Measurements from ENCODE around the gene MTIF2. TPM values are rescaled to one million over a fixed set of nuclear protein-coding genes. Genes with fewer than 3 reads are reported as not detected.
"Not testable (repeated sequence)": the region's sequence is repeated elsewhere in the genome, so short reads cannot be mapped to it uniquely, and the experiment has no call there.

The MTIF2 gene
- total RNA-seq = 10 to 100 TPM; 30.4 to 36.3 TPM
- long read RNA-seq, transcript MTIF2-201 (16 exons, 2,528 nt) = major isoform, 9 of 36 reads
- long read RNA-seq, partial matches to known transcripts = 18 of 36 reads
- long read RNA-seq, other reads (novel, unspliced or antisense) = 9 of 36 reads

GRCh38 chr2:55268907-55269644 is at the start of gene MTIF2:
TSS of gene MTIF2 (minus strand) at chr2:55269231. CDS start at chr2:55263858, 5,373 bp downstream.
- ATAC-seq = peak; percentile 99
- peak; percentile 97 for DNase-seq
- intact Hi-C loops (cut with DNase I) = no loop called here

GRCh38 chr2:55314985-55315384 is 46.0 kb upstream of the MTIF2 start:
- ATAC-seq = no peak
- DNase-seq = no peak
- intact Hi-C loops (cut with DNase I) = no loop called here

DNA sequence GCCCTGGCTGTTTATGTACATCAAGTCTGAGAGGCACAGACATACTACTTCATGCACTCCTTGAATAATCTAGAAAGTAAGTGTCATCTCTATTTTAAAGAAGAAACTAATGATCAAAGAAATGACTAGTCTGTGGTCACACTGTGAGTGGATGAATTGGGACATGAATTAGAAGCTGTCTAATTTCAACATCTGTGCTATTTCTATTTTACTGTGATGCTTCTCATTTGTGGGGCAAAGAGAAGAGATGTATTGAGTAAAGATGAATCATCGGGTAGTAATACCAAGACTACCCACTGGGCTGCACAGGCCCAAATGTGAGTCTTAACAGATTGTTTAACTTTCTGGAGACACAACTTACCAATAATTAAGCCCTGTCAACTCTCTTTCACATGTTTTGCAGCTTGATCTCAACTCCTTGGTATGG is 42.4 kb upstream of the MTIF2 start:
- ATAC-seq (no peak), DNase-seq (no peak)
- intact Hi-C loops (cut with DNase I) = no loop called here

DNA sequence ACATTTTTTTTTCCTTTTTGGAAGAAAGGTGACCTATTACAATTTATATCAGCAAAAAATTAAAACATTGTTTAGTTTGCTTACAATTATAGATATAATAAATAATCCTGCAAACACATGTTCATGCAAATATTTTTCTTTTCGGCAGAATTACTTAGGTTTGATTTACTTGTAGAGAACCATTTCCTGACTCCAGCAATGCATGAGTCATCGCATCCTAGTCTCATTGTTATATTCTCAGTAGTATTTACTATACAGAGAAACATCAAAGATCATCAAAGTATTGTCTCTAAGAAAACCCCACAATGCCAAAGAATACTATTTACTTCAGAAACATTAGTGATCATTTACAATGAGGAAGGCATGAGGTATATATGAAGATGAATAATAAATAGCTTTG is 40.4 kb upstream of the MTIF2 start:
- intact Hi-C loops (cut with DNase I) = no loop called here
- no peak for ATAC-seq

DNA sequence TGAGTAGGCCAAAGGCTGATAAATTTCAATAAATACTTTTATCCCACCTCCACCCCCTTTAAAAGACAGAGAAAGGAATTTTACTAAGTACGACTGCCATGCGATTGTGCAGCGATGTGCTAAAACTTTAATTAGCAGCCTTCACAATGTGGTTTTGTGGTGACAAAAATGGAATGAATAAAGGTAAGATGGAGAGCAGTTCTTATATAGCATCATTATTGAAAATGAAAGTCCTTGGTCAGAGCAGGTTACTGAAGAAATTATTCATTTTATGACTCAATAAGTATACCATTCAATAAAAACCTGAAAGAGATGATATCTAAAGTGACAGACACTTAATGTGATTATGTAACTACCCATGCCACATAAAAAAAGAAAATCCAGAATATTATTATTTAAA is 33.2 kb upstream of the MTIF2 start:
- intact Hi-C loops (cut with DNase I) = no loop called here

More for the DNA sequence above, 40.4 kb upstream of the MTIF2 start:
- DNase-seq = no peak

GRCh38 chr2:55301277-55301676 is 32.2 kb upstream of the MTIF2 start:
- ATAC-seq (no peak), DNase-seq (no peak)
- intact Hi-C loops (cut with DNase I) = no loop called here

More for the DNA sequence above, 33.2 kb upstream of the MTIF2 start:
- ATAC-seq (no peak), DNase-seq (no peak)

GRCh38 chr2:55296393-55296792 is 27.4 kb upstream of the MTIF2 start:
- DNase-seq (no peak), ATAC-seq (no peak)
- intact Hi-C loops (cut with DNase I) = no loop called here

GRCh38 chr2:55283083-55283482 is 14.1 kb upstream of the MTIF2 start:
- no peak for ATAC-seq
- DNase-seq = no peak
- intact Hi-C loops (cut with DNase I) = no loop called here

DNA sequence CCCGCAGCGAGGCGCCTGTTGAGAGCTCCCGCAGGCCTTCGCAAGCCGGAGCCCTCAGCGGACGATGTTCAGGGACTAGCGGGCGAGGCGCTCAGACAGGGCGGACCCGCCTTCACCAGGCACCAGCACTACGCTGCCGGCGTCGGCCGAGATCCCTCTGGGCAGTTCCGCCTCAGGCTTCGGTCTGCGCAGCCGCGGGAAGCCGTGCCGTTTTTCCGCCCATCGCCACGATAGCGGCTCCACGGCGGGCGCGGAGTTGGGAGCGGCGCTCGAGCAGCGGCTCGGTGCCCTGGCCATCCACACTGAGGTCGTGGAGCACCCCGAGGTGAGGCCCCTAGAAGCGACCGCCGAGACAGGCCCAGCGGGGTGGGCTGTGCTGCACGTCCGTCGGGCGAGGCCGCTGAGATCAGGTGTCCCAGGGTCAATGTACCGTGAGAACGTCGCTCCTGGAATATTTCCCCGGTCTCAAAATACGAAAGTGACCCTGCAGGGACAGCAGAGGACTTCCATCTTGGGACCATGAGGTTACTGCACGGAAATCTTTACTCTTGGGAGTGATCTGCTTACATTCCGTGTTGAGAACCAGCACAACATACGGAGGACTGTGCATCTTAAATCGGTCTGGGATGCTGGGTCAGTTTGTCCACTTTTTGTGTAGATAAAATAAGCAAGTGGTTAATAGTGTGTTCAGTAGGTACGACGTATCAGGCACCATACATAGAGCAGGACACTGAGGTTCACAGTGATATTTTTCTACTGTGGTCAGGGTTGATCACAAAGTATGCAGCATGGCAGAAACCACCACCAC is 13.3 kb upstream of the MTIF2 start:
- intact Hi-C loops (cut with DNase I) = no loop called here

GRCh38 chr2:55280851-55281546 is 12.0 kb upstream of the MTIF2 start:
- ATAC-seq; intact Hi-C loops (cut with DNase I); DNase-seq: not testable (repeated sequence)

More for the DNA sequence above, 13.3 kb upstream of the MTIF2 start:
- peak; percentile 98 to 99 for ATAC-seq
- peak; percentile 95 for DNase-seq

GRCh38 chr2:55279859-55280424 is 10.9 kb upstream of the MTIF2 start:
- DNase-seq; intact Hi-C loops (cut with DNase I); ATAC-seq: not testable (repeated sequence)

DNA sequence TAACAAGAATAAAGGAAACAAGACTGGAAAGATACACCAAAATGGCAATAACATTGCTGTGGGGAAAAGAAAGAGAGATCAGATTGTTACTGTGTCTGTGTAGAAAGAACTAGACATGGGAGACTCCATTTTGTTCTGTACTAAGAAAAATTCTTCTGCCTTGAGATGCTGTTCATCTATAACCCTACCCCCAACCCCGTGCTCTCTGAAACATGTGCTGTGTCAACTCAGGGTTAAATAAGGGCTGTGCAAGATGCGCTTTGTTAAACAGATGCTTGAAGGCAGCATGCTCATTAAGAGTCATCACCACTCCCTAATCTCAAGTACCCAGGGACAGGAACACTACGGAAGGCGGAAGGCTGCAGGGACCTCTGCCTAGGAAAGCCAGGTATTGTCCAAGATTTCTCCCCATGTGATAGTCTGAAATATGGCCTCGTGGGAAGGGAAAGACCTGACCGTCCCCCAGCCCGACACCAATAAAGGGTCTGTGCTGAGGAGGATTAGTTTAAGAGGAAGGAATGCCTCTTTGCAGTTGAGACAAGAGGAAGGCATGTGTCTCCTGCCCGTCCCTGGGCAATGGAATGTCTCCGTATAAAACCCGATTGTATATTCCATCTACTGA is 10.3 kb upstream of the MTIF2 start:
- DNase-seq = not testable (repeated sequence)

DNA sequence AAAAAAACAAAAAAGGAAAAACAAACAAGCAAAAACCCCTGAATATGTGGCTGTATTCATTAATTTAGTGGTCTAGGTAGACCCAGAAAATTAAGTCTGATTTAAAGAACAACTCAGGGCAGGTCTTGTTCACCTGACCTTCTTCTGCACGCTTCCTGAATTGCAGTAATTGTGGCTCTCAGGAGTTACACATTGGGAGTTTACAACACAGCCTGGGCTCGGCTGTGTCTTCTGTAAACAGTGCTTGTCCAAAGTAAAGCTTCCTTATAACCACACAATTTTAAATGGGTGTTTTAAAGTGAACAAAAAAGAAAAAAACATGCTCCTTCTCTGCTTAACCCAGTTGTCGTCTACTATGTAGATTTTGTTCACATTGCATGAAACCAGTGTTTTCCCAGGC is 8.3 kb upstream of the MTIF2 start:
- ATAC-seq (no peak), DNase-seq (no peak)
- intact Hi-C loops (cut with DNase I) = no loop called here

More for the DNA sequence above, 10.3 kb upstream of the MTIF2 start:
- intact Hi-C loops (cut with DNase I); ATAC-seq: not testable (repeated sequence)

- DNase-seq; ATAC-seq; intact Hi-C loops (cut with DNase I): not testable (repeated sequence)
Measured at GRCh38 chr2:55274346-55274745, 5.3 kb upstream of the MTIF2 start.

DNA sequence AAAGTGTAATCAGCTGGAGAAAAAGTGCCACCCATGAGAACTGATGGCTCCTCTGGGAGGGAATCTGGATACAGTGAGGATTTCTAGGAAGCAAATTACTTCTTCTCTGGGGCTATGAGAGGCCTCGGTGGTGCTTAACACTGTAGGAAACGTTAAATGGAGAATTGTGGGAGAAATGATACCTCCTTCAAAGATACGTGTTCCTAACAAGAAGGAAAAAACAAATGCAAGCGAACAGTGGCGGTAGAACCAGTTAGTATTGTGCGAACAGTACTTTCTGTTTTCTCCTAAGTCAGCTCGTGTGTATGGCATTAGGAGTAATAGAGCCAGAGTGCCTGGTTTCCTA is 587 bp upstream of the MTIF2 start:
- DNase-seq (no peak), ATAC-seq (peak in 1 of 2 donors; percentile 20)
- intact Hi-C loops (cut with DNase I) = no loop called here

DNA sequence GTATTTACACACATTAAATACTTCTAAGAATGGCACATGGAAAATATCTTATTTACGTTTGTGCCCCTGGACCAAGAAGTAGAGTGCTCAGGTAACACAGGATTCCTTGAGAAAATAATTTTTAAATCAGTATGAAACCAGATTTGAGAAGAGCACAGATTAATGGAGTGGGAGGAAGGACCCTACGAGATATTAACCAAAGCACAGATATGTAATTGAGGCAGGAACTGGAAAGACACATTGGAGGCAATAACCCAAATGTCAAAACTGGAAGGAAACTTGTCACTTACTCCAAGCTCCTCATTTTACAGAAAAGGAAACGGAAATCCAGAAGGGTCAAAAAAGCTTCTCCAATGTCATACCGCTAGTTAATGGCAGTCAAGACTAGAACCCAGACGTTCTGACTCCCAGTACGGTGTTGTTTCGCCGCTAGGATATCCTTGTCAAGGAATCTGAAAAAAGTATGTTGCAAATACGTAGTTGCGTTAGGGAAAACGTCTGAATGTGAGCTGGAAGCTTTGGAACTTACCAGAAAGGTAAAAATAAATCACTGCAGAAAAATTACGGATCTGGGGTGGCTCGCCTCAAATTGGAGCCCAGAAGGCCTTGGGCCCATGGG is 634 bp downstream of the MTIF2 start:
- ATAC-seq (no peak), DNase-seq (no peak)
- intact Hi-C loops (cut with DNase I) = no loop called here

- ATAC-seq; DNase-seq; intact Hi-C loops (cut with DNase I): not testable (repeated sequence)
Measured at GRCh38 chr2:55259586-55259985, 9.4 kb downstream of the MTIF2 start.

DNA sequence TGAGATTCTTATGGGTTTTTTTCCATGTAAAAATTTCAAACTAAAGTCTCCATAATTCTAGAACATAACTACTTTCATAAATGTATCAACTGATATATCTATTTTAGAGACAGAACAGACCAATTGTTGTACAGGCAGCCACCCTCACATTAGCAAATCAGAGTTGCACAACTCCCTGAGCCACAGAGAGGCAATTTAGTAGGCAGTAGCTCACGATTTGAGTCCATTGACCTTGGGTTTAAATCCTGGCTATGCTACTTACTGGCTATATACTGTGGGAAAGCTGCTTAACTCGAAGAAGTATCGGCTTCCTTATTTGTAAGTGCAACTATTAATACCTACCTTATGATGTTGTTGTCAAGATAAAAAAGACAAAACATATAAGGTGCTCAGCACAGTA is 16.2 kb downstream of the MTIF2 start:
- ATAC-seq = no peak
- DNase-seq = no peak
- intact Hi-C loops (cut with DNase I) = no loop called here
